Measurements from ENCODE around the gene SLC15A3.
"Not testable (repeated sequence)": the region's sequence is repeated elsewhere in the genome, so short reads cannot be mapped to it uniquely, and the experiment has no call there.

Gene SLC15A3

DNA sequence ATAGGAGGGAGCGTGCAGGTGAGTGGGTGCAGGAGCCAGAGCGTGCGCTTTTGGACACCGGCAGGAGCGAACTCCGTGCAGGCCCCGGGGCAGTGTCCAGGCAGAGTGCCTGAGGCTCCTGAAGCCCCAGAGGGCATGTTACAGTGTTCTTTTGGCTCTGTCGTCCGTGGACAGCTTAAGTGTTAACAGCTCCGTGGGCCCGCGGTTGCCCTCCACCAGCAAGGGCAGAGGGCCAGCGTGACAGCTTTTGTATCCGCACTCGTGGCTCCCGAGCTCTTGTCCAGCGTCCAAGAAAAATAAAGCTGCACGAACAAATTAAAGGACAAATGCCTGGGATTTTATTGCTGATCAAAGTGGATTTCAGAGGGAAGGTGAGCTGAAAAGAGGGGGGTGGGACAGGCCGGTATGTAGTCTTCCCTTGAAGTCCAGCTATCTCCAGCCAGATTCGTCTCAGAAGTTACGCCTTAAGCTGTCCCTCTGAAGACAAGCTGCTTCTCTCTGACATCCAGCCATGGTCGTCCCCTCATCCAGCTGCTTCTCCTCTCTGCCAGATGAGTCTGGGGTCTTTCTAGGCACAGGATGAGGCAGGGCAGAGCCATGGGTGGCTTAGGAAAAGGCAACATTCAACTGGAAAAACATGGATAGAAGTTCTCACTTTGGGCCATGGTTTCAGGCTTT lies 39.0 kb downstream of the SLC15A3 start:
- no peak for DNase-seq

DNA sequence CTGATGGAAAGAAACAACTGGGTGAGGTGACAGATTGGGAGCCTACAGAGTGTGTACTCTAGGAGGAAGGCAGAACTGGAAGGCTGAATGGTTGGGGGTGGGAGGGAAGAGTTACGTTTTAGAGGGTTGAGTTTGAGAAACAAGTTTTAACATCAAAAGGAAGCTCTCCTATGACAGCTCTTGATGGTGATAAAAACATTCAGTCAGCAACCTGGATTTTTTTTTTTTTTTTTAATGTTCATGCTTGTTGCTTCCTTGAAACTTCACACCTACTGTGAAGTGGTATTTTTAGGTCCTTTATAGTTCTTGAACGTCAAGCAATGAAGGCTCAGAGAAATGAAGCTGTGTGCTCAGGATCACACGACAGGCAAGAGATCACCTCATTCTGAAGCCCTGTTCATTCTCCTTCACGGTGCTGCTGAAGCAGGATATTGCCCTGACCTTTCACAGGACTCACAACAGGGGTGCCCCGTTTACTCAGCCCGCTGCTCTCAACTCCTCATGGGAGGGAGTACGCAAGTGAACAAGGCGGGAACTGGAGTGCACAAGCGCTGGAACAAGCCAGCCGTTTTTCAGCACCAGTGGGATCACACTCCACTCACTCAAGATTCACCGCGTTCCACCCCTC lies 39.6 kb downstream of the SLC15A3 start:
- no peak for DNase-seq

DNA sequence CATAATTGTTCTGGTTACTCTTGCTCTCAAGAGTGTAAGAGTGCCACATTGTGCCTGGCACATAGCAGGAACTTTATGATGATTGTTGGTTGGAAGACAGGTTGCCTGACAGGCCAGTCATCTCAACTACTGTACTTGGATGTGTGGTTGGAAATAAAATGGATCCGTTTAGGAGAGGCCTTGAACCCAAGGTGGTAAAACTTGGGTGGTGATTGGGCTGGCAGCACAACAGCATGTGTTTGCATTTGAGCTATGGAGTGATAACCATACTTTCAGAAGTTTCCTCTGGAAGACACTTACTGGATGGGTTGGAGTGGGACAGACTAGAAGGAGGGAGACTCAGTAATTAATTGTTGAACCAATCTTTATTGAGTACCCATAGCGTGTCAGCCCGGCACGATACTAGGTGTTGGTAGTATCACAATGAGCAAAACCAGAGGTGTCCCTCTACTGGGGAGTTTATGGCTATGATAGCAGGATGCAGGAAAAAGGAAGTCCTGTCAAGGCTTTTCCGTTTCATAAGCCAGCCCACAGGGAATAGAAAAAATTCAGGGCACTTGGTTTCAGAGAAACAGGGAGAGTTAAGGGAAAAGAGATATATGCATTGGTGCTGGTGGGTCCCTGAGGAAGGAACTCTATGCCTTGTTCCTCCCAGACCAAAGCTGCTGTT lies 41.1 kb downstream of the SLC15A3 start:
- DNase-seq: no peak

DNA sequence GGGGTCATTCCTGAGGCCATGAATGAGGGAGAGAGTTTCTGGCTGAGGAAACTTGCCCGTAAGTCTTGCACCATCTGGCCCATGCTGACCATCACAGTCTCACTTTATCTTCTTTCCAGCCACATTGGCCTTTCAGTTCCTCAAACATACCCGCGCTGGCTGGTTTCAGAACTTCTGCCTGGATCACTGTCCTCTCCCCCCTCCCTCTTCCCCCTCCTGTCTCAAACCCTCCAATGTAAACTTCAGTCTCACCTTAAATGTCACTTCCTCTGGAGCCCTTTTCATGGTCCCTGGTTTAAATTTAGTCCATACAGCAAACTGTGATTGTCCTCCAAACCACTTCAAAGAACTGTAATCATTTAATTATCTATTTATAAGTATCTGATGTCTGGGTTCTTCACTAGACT lies 41.7 kb downstream of the SLC15A3 start:
- DNase-seq: no peak

DNA sequence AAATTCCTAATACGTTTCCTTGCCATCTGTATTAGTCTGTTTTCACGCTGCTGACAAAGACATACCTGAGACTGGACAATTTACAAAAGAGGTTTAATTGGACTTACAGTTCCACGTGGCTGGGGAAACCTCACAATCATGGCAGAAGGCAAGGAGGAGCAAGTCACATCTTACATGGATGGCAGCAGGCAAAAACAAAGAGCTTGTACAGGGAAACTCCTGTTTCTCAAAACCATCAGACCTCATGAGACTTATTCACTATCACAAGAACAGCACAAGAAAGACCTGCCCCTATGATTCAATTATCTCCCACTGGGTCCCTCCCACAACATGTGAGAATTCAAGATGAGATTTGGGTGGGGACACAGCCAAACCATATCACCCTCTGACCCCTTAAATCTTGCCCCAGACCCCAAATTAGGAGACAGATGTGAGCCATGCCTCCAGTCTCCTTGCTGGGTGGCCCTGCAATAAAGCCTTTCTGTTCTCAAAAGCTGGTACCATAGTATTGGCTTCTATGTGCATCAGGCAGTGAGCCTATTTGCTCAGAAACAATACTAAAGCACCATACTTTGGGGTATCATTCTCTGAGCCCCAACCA lies 42.2 kb downstream of the SLC15A3 start:
- not testable (repeated sequence) for DNase-seq

DNA sequence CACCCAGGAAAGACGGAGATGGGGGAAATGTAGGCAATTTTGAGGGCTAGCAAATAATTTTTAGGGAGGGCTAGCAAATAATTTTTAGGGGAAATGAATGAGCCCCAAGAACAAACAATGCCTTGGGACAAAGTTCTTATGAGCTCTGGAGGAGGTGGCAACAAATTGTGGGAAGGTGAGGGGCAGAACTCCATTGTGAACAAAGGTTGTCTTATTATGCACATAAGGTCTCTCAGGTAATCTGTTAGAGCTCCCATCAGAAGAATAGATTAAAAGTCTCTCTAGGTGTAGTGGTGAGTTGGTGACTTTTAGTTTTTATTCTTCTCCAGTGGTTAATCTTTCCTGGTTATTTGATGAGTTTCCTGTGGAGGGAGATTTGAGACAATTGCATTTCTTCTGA lies 43.2 kb downstream of the SLC15A3 start:
- no peak for DNase-seq

DNA sequence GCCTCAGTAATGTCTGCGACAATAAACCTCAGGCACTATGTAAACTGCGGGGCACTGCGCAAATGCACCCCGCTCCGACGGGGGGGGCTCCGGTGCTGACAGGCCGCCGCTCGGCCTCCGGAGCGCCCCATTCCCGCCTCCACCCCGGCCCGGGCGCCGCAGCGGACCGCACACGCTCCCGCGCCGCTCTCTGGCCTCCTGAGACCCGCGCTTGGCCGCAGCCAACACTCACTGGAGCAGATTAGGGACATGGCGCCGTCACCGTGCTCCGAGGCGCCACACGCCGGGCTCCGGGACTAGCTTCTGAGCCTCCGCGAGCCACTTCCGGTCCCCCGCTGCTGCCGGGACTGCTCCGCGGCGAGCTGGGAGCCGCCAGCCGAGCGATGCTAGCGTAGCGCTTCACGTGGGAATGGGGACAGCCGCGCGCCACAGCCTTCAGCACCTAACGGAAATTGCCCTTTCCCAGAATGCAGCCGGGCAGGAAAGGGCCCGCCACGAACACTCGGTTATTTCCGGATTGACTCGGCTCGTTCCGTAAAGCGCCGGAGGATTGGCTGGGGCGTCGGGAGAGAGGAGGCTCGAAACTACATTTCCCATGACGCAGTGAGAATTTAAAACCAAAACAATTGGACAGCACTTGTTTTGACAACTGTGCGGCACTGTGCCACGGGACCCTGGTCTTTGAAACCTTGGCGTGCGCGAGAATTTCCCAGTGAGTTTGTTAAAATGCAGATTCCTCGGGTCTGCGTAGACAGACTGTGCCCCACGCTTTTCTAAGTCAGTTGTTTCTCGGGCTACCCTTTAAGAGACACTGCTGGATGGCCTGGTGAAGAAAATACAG lies 45.6 kb downstream of the SLC15A3 start, which contains the start of gene PRPF19:
PRPF19 (minus strand) TSS at position 454 of the 841 bp plus-strand sequence; CDS start at position 251, 203 bp downstream.
- DNase-seq: peak; percentile 98

DNA sequence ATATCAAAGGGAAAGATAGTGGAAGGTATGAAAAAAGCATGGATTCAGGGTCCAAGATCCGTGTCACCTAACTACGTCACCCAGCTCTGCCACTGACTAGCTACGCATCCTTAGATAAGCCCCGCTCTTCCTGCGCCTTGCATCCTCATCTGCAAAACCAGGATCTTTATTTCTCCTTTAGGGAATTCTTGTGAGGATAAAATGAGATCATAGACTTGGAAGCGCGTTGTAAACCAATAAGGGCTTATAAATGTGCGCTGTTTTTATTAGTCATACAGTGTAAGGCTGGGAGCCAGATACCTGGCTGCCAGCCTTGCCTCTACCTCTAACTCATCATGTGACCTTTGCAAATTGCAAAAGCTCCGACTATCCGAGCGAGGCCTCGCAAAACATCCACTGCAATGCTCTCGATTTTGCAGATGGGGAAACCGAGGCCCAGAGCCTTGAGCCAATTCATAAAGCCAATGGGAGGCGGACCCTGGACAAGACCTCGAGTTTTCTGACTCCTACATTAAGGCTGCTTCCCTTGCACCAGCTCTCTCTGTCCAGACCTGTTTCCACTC lies 46.3 kb downstream of the SLC15A3 start:
- DNase-seq: peak; percentile 32

DNA sequence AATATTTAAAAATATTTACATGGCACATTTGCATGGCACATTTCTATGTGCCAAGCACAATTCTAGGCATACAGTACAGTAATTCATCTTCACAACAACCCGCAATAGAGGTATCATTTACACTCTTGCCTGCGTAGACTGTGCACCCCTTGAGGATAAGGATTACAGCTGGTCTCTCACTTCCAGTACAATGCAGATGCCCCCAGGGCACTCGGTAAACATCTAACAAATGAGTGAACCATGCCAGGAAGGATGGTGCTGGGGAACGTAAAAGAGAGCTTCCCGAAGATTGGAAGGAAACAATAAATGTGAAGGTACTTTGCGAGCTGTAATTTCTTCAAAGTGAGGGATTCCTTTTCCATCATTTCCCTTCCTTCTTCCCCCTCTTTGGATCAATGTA lies 46.9 kb downstream of the SLC15A3 start:
- DNase-seq: no peak

DNA sequence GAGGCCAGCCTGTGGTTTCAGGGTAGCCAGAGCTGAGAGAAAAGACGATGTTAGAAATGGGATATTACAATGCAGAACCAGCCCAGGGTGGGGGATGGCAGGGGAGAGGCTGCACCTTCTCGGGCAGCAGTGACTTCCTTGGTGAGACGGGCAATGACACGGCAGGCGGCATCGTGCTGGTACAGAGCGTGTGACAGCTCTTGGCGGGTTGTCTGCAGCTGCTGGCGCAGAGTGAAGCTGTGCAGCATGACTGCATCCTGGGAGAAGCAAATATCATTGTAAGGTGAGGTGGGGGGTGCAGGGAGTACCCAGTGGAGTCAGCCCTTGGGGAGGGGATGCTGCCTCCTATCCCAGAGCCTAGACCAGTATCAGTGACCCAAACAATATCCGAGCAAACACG lies 49.4 kb downstream of the SLC15A3 start:
- no peak for DNase-seq

DNA sequence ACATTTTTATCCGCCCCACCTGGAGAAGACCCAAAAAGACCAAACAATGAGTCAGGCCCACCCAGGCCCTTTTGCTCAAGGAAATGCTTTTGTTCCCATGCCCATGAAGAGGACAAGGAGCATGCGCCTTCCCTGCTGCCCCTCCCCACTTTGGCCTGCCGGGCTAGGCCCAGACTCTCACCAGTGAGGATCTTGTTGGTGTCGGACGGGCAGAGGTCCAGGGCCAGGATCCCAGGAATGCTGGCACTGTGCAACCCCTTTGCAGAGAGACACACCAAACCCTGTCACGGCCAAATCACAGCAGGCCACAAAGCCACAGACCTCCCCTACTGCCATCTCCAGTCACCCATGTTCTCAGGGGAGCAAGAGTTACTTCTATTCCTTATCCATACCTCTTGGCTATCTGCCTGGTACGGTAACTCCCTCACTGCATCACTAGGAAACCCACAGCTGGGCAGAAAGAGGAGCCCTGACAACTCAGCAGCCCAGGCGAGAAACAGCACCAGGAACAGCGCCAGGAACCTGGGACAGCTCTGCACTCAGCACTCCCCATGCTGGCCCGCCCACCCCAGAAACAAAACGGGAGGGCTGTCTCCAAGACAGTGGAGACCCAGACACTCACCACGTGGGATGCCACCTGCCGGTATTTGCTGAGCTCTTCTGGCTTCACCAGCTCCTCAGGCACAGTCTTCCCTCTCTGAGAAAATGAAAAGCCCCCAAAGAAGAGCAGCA lies 51.1 kb downstream of the SLC15A3 start:
- DNase-seq: no peak

DNA sequence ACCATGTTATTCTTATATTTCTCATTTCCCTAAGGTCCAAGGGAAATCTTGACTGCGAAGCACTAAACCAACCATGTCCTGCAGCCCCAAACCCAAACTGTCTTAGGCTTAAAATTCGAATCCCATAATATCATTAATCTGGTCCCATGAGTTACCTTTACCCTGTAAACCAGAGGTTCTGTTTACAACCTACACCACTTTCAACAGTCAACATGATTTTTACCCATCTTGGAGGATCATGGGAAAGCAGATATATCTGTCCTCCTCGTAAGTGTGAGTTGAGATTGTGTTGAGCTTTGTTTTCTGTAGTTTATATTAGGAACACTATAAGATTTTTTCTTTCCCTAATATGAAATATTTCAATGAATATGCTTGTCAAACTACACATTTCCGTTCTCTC lies 52.0 kb downstream of the SLC15A3 start:
- DNase-seq: no peak

DNA sequence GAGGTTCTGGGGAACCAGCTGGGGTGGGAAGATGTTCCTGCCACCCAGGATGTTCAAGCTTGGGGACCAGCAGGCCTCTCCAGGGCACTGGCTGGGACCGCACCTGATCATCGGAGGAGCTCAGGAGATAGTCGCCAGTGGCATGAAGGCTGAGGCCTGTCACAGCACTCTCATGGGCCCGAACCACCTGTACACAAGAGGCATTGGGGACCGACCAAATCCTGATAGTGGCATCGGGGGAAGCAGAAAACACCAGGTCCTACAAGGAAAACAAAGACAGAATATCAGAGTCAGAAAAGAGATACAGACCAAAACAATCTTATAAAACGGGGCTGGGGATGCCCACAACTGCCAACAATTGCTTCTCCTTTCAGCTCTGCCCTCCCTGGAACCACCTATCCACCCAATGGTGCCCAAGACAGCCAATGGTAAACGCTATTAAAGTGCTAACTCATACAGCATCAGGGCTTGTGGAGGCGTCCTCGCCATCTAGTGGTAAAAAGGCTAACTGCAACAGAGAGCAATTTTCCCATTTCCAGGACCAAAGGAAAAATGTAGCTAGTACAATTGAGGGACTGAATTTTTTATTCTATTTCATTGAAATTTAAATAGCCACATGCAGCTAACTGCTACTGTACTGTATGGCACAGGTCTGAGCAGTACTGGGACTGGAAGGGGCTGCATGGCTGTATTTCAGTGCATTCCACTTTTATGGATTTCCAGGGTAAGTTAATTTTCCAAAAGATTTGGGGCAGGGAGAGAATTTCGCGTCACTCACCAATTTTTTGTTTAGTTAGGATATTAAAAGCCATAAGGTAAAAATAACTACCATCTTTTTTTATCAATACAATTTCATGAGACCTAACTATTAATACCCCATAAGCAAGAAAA lies 52.7 kb downstream of the SLC15A3 start:
- no peak for DNase-seq

DNA sequence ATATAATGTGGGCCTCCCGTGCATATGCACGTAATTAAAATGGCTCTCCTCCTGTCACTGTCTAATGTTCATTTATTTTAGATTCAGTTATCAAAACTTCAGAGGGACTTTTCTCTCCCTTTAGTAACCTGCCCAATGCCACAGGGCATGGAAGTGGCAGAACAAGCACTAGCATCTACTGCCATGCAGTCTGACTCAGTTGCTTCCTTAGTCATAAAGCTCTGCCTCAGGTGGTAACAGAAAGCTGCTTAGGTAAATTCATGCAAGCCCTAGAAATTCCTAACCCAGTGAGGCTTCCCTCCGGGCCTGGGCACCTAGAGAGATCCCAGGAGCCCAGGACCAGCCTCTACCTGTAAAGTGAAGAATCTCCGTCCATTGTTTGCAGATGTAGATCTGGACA lies 54.5 kb downstream of the SLC15A3 start:
- no peak for DNase-seq

DNA sequence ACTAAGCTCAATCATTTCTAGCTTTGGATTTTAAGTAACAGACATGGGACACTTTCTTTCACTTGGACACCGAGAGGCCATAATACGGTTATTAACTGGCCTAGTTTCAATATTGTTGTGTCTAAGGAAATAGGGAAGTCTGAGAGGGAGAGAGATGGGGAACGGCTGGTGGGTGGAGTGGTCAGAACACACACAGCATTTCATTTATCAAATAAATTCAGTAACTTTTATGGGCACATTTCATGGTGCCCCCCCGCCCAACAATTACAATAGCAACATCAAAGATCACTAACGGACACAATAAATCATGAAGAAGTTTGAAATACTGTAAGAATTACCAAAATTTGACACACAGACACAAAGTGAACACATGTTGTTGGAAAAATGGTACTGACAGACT lies 56.3 kb downstream of the SLC15A3 start:
- no peak for DNase-seq

DNA sequence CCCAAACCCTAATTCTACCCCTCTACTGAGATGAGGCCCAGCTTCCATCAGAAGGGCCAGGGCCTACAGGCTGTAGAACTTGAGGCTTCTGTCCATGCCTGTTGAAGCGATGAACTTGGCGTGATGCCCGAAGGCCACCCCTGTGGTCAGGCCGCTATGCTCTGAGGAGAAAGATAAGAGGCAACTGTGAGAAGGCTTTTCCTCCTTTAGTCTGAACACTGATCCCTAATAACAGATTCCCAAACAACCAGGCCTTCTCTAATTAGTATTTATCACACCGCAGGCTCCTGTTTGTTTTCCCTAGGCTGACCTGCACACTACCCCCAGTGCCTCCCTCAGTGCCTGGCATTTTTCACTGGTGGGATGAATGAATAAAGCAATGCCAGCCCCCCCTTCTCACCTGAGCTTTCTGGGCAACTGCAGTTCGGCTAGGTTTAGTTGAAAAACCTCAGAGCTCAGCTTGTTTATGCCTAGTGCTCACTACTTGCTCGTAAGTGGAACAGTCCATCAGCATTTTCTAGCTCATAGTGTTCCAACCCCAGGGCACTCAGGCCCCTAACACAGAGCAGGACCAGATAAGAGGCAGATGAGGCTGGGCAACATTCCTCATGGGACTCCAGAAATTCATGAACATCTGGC lies 60.8 kb downstream of the SLC15A3 start:
- no peak for DNase-seq

DNA sequence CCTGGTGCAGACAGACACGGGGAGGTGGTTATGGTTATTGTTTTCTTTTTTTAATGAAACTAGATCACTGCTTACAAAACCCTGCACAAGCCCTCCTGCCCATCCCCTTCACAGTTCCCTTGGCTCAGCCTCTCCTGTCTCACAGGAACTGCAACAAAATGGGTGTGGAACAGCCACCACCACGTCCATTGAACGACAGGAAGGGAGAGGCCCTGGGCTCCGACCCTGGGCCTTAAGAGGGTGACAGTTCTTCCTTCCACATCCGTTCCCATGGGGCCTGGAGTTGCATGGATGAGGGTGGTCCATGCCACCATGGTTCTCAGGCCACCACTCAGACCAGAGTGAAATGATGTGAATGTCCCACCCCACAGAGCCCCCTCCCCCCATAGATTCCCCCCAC lies 61.3 kb downstream of the SLC15A3 start:
- DNase-seq: no peak

DNA sequence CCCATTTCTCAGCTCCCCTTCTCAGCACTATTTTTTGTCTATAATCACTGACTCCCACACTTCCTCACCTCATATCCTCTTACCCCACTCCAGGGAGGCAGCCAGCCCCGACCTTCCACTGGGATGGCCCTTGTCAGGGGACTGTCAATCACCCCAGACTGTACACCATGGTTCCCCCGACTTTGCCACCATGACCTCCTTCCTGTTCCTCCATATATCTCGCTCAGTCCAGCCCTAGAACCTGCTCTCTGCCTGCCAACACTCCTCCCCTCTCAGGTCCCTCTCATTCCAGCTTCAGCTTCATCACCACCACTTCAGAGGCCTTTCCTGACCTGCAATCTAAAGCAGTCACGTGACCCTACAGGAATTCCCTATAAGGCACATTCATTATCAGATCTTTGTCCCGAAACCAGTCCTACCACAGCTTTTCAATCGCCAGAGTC lies 62.1 kb downstream of the SLC15A3 start:
- no peak for DNase-seq

DNA sequence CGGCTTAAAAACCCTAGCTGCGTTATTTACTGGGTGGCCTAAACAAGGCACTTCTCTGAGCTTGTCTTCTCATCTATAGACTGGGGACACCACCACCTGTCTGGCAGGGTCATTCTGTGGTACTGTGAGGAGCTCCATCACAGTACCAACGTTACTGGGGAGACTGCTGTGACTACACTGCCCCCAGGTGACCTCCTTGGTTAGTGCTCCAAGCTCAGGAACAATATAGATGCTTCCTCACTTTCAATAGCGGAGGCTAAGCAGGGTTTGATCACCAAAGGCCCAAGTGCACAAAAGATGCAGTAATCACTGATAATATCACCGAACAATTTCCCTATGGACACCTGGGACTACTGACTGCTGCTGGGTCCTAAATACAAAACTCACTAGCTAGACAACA lies 64.4 kb downstream of the SLC15A3 start:
- DNase-seq: no peak
